ENCODE results near the gene HMGXB4.

Gene HMGXB4

GRCh38 chr22:35333220-35333619 is 75.9 kb downstream of the HMGXB4 start:
- no peak for TF ChIP-seq CTCF (IDR thresholded peaks at IDR 0.05; ENCODE audit: low read depth, low read length, missing control alignments)
- DNase-seq (ENCODE audit: low read depth) = no peak
- no peak overlapping the region for H3K4me3 ChIP-seq (ENCODE audit: low read depth, low read length)

GRCh38 chr22:35334004-35334403 is 76.7 kb downstream of the HMGXB4 start:
- no peak for TF ChIP-seq CTCF (IDR thresholded peaks at IDR 0.05; ENCODE audit: low read depth, low read length, missing control alignments)
- no peak overlapping the region for H3K4me3 ChIP-seq (ENCODE audit: low read depth, low read length)
- no peak for DNase-seq (ENCODE audit: low read depth)

DNA sequence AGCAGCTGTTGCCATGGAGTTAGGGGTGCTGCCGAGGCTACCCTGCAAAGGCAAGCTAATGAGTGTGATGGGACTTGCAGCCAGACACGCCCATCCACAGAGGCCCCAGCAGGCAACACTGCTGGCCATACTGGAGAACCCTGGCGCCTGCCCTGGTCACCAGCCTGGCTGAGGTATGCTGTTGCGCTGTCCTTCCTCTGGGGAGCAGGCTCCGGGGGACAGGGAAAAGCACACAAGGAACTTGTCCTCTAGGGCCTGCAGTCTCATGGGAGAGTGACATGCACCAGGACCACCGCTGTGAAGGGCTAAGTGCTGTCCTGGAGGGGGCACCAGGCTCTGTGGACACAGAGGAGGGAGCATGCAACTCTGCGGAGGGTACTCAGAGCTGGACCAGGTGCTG is 78.2 kb downstream of the HMGXB4 start:
- no peak for TF ChIP-seq CTCF (IDR thresholded peaks at IDR 0.05; ENCODE audit: low read depth, low read length, missing control alignments)
- DNase-seq (ENCODE audit: low read depth) = no peak
- H3K4me3 ChIP-seq (ENCODE audit: low read depth, low read length) = no peak overlapping the region

GRCh38 chr22:35335936-35336781 is 78.9 kb downstream of the HMGXB4 start:
- no peak for DNase-seq (ENCODE audit: low read depth)
- no peak overlapping the region for H3K4me3 ChIP-seq (ENCODE audit: low read depth, low read length)
- no peak for TF ChIP-seq CTCF (IDR thresholded peaks at IDR 0.05; ENCODE audit: low read depth, low read length, missing control alignments)

- no peak overlapping the region for H3K4me3 ChIP-seq (ENCODE audit: low read depth, low read length)
- DNase-seq (ENCODE audit: low read depth) = no peak
- TF ChIP-seq CTCF (IDR thresholded peaks at IDR 0.05; ENCODE audit: low read depth, low read length, missing control alignments) = peak; percentile 28
Observed at GRCh38 chr22:35337932-35338331, 80.6 kb downstream of the HMGXB4 start.

GRCh38 chr22:35341090-35341874 is 84.0 kb downstream of the HMGXB4 start:
- H3K4me3 ChIP-seq (ENCODE audit: low read depth, low read length) = no peak overlapping the region
- no peak for TF ChIP-seq CTCF (IDR thresholded peaks at IDR 0.05; ENCODE audit: low read depth, low read length, missing control alignments)
- DNase-seq (ENCODE audit: low read depth) = no peak

All from GM12864 (cell line).